CD4-positive, alpha-beta memory T cell (primary cell): Measurements from ENCODE around the gene EPHA7. TPM values are rescaled to one million over a fixed set of nuclear protein-coding genes. Genes with fewer than 3 reads are reported as not detected.

Experiments
- CTCF ChIA-PET: fragments of 350-600 bp; sonication (Branson Sonifier 250); formaldehyde crosslinking; loops from one replicate; lab custom pipeline; 2021; ENCODE audit warnings: inconsistent platforms; ENCODE audit not compliant: partially characterized antibody; lab: Charles Lee
- POLR2A ChIA-PET: fragments of 350-600 bp; sonication (Branson Sonifier 250); formaldehyde crosslinking; loops from one replicate; lab custom pipeline; 2021; ENCODE audit not compliant: partially characterized antibody; lab: Charles Lee
- DNase-seq, 5 donors: peaks; one replicate each; pipeline versions ENCODE4 v3.0.0 to v3.0.0-alpha.2; 2020 to 2022; ENCODE audit warnings: mixed read lengths in 1 of 5
- H3K27ac ChIP-seq: one replicate; pipeline ENCODE4 v1.7.0; 2013; ENCODE audit warnings: low read depth, low read length
- H3K27me3 ChIP-seq: 2 replicates; pipeline ENCODE4 v1.7.0; 2013; ENCODE audit warnings: mild to moderate bottlenecking, low read length, moderate library complexity; ENCODE audit not compliant: insufficient read depth
- H3K36me3 ChIP-seq: 2 replicates; pipeline ENCODE4 v1.7.0; 2013; ENCODE audit warnings: mild to moderate bottlenecking, low read length, moderate library complexity; ENCODE audit not compliant: insufficient read depth
- H3K4me1 ChIP-seq: 2 replicates; pipeline ENCODE4 v1.7.0; 2013; ENCODE audit warnings: mild to moderate bottlenecking, low read length, moderate library complexity; ENCODE audit not compliant: insufficient read depth
- H3K4me3 ChIP-seq, 2 donors: one replicate each; pipeline ENCODE4 v1.7.0; 2013; ENCODE audit warnings: low read length in 2 of 2, mild to moderate bottlenecking in 1 of 2
- H3K9me3 ChIP-seq, 2 donors: one replicate each; pipeline ENCODE4 v1.7.0; 2013; ENCODE audit warnings: low read length in 2 of 2, control low read depth in 1 of 2; ENCODE audit not compliant: control insufficient read depth in 1 of 2
- H3K27ac Mint-ChIP-seq, 7 donors: one replicate each; pipeline ENCODE4 v1.8.0; 2020 to 2021; ENCODE audit warnings: mixed read lengths in 7 of 7, mild to moderate bottlenecking in 6 of 7, inconsistent platforms in 3 of 7, moderate library complexity in 3 of 7
- H3K27me3 Mint-ChIP-seq, 2 donors: one replicate each; pipeline ENCODE4 v1.8.0; 2020 to 2021; ENCODE audit warnings: mixed read lengths in 2 of 2
- H3K36me3 Mint-ChIP-seq, 2 donors: one replicate each; pipeline ENCODE4 v1.8.0; 2020 to 2021; ENCODE audit warnings: mixed read lengths in 2 of 2, inconsistent platforms in 1 of 2, mild to moderate bottlenecking in 1 of 2
- H3K4me1 Mint-ChIP-seq, 4 donors: one replicate each; pipeline ENCODE4 v1.8.0; 2020 to 2021; ENCODE audit warnings: mixed read lengths in 4 of 4, mild to moderate bottlenecking in 1 of 4
- H3K4me3 Mint-ChIP-seq, 8 donors: one replicate each; pipeline ENCODE4 v1.8.0; 2020 to 2021; ENCODE audit warnings: mixed read lengths in 8 of 8, mild to moderate bottlenecking in 7 of 8, moderate library complexity in 6 of 8, inconsistent platforms in 3 of 8
- H3K9me3 Mint-ChIP-seq, 8 donors: one replicate each; pipeline ENCODE4 v1.8.0; 2020 to 2021; ENCODE audit warnings: mixed read lengths in 8 of 8, mild to moderate bottlenecking in 5 of 8, inconsistent platforms in 3 of 8, moderate library complexity in 1 of 8
- intact Hi-C: fragments of 100-400 bp; cut with micrococcal nuclease; formaldehyde crosslinking; loops from one replicate; pipeline ENCODE4 v1.15.1; 2023
- polyA plus RNA-seq, 2 donors: library from polyadenylated mRNA; unstranded; fragments of 300-500 nt; fragmentation: Illumina TruSeq; gene quantifications; one replicate each; pipeline ENCODE4 v1.2.3, GENCODE V29; 2021
- total RNA-seq, 2 experiments: library from RNA; stranded (reverse); gene quantifications; one replicate each; pipeline ENCODE4 v1.2.3, GENCODE V29; 2021

Gene EPHA7
- total and polyA plus RNA-seq, 4 experiments from 2014 or later = not detected

- POLR2A ChIA-PET = no interaction called here
- Histone ChIP-seq H3K9me3 (no peaks in the 10 kb centered on the region), H3K4me1 (no peaks in the 10 kb centered on the region), H3K36me3 (no peaks in the 10 kb centered on the region), H3K4me3 (no peak overlapping the region), H3K27me3 (no peaks in the 10 kb centered on the region), H3K27ac (no peak overlapping the region)
- Mint-ChIP-seq H3K36me3 (no peaks in the 10 kb centered on the region), H3K9me3 (peaks cover 0 to 8% (median 1%) of the 10 kb centered on the region in 8 donors), H3K4me1 (no peaks in the 10 kb centered on the region), H3K27me3 (no peaks in the 10 kb centered on the region), H3K4me3 (no peak overlapping the region), H3K27ac (no peak overlapping the region)
- intact Hi-C loops = no loop called here
- DNase-seq = no peak
- CTCF ChIA-PET = no interaction called here
Measured at GRCh38 chr6:93252930-93253329, 166.4 kb downstream of the EPHA7 start.

- Histone ChIP-seq H3K4me3 (no peak overlapping the region), H3K36me3 (no peaks in the 10 kb centered on the region), H3K27me3 (no peaks in the 10 kb centered on the region), H3K4me1 (no peaks in the 10 kb centered on the region), H3K27ac (no peak overlapping the region), H3K9me3 (no peaks in the 10 kb centered on the region)
- DNase-seq = no peak
- intact Hi-C loops = no loop called here
- Mint-ChIP-seq H3K27me3 (no peaks in the 10 kb centered on the region), H3K36me3 (no peaks in the 10 kb centered on the region), H3K9me3 (peaks cover 0 to 8% (median 2%) of the 10 kb centered on the region in 8 donors), H3K4me1 (no peaks in the 10 kb centered on the region), H3K27ac (no peak overlapping the region), H3K4me3 (no peak overlapping the region)
- ChIA-PET CTCF (no interaction called here), POLR2A (no interaction called here)
Measured at GRCh38 chr6:93248631-93249030, 170.7 kb downstream of the EPHA7 start.

DNA sequence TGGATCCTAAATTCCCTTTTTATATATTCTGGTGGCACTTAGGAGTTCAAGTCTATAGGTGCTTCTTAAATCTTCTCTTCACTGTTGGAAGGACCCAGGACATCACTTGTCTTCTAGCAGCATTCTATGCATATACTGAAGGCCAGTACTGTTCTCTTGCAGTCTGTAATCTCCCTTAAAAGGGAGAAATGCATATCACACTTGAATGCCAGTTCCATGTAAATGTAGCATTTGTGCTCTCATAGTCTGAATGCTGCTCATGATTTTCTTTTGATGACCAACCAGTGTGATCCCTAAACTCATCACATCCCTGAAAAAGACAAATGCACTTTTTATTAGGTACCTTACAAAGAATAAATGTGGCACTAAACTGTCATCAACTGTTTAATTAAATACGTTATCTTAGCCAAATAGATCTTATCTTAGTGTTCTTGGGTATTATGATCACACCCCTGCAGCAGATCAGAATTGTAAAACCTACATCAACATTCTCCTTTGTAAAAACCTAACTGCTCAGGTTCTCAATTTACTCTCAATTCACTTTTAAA is 176.1 kb downstream of the EPHA7 start:
- ChIA-PET POLR2A (no interaction called here), CTCF (no interaction called here)
- Mint-ChIP-seq H3K36me3 (no peaks in the 10 kb centered on the region), H3K27ac (no peak overlapping the region), H3K27me3 (no peaks in the 10 kb centered on the region), H3K9me3 (peaks cover 0 to 4% (median 3%) of the 10 kb centered on the region in 8 donors), H3K4me3 (no peak overlapping the region), H3K4me1 (no peaks in the 10 kb centered on the region)
- Histone ChIP-seq H3K27me3 (no peaks in the 10 kb centered on the region), H3K4me1 (no peaks in the 10 kb centered on the region), H3K9me3 (no peaks in the 10 kb centered on the region), H3K4me3 (no peak overlapping the region), H3K36me3 (no peaks in the 10 kb centered on the region), H3K27ac (no peak overlapping the region)
- no peak for DNase-seq
- intact Hi-C loops = no loop called here

DNA sequence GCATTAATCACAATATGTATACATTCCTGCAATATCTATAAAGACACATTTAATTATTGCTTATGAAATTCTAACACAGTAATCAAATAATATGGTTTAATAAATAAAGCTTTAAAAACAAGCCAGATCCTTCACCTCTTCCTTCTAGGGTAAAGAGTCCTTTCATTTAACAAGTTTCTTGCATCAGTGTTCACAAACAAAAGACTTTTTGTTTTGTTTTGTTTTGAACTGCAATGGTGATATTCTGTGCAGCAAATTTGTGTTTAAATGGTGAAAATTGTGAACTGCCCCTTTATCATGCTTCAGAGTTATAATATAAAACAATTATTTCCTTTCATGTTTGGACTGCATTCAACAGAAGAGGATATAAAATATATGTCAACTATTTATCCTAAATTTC is 177.3 kb downstream of the EPHA7 start:
- Histone ChIP-seq H3K36me3 (no peaks in the 10 kb centered on the region), H3K27ac (no peak overlapping the region), H3K9me3 (no peaks in the 10 kb centered on the region), H3K4me1 (no peaks in the 10 kb centered on the region), H3K27me3 (no peaks in the 10 kb centered on the region), H3K4me3 (no peak overlapping the region)
- Mint-ChIP-seq H3K27ac (no peak overlapping the region), H3K27me3 (no peaks in the 10 kb centered on the region), H3K4me3 (no peak overlapping the region), H3K36me3 (no peaks in the 10 kb centered on the region), H3K4me1 (no peaks in the 10 kb centered on the region), H3K9me3 (peaks cover 0 to 4% (median under 1%) of the 10 kb centered on the region in 8 donors)
- intact Hi-C loops = no loop called here
- POLR2A ChIA-PET = no interaction called here
- DNase-seq = no peak
- CTCF ChIA-PET = no interaction called here

DNA sequence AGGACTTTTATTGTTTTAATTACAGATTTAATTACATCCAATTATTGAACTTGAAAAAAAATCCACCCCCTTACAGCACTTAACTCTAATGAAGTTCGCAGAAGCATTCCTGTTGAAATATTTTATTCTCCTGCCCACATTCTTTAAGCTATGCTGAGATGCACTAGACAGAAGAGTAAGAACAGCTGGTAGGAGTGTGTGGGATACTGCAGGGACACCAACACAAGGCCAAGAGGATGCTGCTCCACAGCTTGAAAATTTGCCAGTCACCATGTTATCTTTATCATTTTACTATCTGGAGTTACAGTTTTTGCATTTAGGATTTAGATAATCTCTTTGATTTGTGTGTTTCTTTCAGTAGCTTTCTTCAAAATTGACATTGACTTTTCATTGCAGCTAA is 180.7 kb downstream of the EPHA7 start:
- no peak overlapping the region for H3K4me3 Mint-ChIP-seq
- no peak overlapping the region for H3K4me3 ChIP-seq
- no peaks in the 10 kb centered on the region for H3K27me3 ChIP-seq
- ChIA-PET POLR2A (no interaction called here), CTCF (no interaction called here)
- H3K27ac Mint-ChIP-seq = no peak overlapping the region
- H3K36me3 Mint-ChIP-seq = no peaks in the 10 kb centered on the region
- no peaks in the 10 kb centered on the region for H3K27me3 Mint-ChIP-seq
- intact Hi-C loops = no loop called here
- no peaks in the 10 kb centered on the region for H3K4me1 Mint-ChIP-seq
- H3K4me1 ChIP-seq = no peaks in the 10 kb centered on the region
- H3K36me3 ChIP-seq = no peaks in the 10 kb centered on the region
- no peak overlapping the region for H3K27ac ChIP-seq
- no peaks in the 10 kb centered on the region for H3K9me3 ChIP-seq
- no peak for DNase-seq
- peaks cover 0 to 12% (median 3%) of the 10 kb centered on the region in 8 donors for H3K9me3 Mint-ChIP-seq

- POLR2A ChIA-PET = no interaction called here
- no peaks in the 10 kb centered on the region for H3K4me1 Mint-ChIP-seq
- no peak overlapping the region for H3K27ac Mint-ChIP-seq
- H3K9me3 Mint-ChIP-seq = peaks cover 0 to 12% (median 5%) of the 10 kb centered on the region in 8 donors
- H3K27me3 Mint-ChIP-seq = no peaks in the 10 kb centered on the region
- no peaks in the 10 kb centered on the region for H3K9me3 ChIP-seq
- no peak for DNase-seq
- no peaks in the 10 kb centered on the region for H3K36me3 ChIP-seq
- H3K27ac ChIP-seq = no peak overlapping the region
- no peaks in the 10 kb centered on the region for H3K36me3 Mint-ChIP-seq
- intact Hi-C loops = no loop called here
- H3K27me3 ChIP-seq = no peaks in the 10 kb centered on the region
- H3K4me3 Mint-ChIP-seq = no peak overlapping the region
- H3K4me3 ChIP-seq = no peak overlapping the region
- CTCF ChIA-PET = no interaction called here
- no peaks in the 10 kb centered on the region for H3K4me1 ChIP-seq
Measured at GRCh38 chr6:93235775-93236174, 183.6 kb downstream of the EPHA7 start.

DNA sequence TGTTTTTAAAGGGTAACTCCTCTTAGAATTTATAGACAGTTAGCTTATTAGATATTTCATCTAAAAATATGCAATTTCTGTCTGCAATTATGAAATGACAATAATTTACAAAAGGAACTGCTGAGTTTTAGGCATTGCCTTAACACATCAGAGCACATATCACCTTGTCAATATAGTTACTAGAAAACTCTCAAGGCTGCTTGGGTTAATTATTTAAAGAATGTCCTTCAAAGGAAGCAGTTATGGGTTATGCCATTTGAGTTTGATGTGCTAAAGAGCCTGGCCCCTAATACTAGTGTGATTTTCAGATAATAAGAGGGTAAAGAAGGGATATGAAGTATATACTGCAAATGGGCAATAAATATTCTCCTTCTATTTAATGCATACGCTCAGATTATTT is 192.5 kb downstream of the EPHA7 start:
- H3K27ac Mint-ChIP-seq = no peak overlapping the region
- no peaks in the 10 kb centered on the region for H3K27me3 ChIP-seq

More for the DNA sequence above, 192.5 kb downstream of the EPHA7 start:
- Mint-ChIP-seq H3K4me3 (no peak overlapping the region), H3K27me3 (no peaks in the 10 kb centered on the region), H3K9me3 (peaks cover 0 to 4% (median 2%) of the 10 kb centered on the region in 8 donors), H3K4me1 (no peaks in the 10 kb centered on the region), H3K36me3 (no peaks in the 10 kb centered on the region)
- Histone ChIP-seq H3K4me3 (no peak overlapping the region), H3K4me1 (no peaks in the 10 kb centered on the region), H3K27ac (no peak overlapping the region), H3K36me3 (no peaks in the 10 kb centered on the region), H3K9me3 (no peaks in the 10 kb centered on the region)
- DNase-seq = no peak
- ChIA-PET POLR2A (no interaction called here), CTCF (no interaction called here)
- intact Hi-C loops = no loop called here
